HG03066 (cell line): ENCODE data around the gene WDPCP.
"Not testable (repeated sequence)": the region's sequence is repeated elsewhere in the genome, so short reads cannot be mapped to it uniquely, and the experiment has no call there.

Experiments used
- ATAC-seq: cut with Tn5 transposase; IDR thresholded peaks from one replicate; pipeline ENCODE4 v1.9.1; 2021; ENCODE audit warnings: low read depth; ENCODE audit not compliant: unreplicated experiment

The WDPCP gene

GRCh38 chr2:63465633-63466032 lies 122.6 kb downstream of the WDPCP start:
- no peak for ATAC-seq

GRCh38 chr2:63463142-63463541 lies 125.1 kb downstream of the WDPCP start:
- no peak for ATAC-seq

GRCh38 chr2:63446658-63447057 lies 141.6 kb downstream of the WDPCP start:
- ATAC-seq: no peak

DNA sequence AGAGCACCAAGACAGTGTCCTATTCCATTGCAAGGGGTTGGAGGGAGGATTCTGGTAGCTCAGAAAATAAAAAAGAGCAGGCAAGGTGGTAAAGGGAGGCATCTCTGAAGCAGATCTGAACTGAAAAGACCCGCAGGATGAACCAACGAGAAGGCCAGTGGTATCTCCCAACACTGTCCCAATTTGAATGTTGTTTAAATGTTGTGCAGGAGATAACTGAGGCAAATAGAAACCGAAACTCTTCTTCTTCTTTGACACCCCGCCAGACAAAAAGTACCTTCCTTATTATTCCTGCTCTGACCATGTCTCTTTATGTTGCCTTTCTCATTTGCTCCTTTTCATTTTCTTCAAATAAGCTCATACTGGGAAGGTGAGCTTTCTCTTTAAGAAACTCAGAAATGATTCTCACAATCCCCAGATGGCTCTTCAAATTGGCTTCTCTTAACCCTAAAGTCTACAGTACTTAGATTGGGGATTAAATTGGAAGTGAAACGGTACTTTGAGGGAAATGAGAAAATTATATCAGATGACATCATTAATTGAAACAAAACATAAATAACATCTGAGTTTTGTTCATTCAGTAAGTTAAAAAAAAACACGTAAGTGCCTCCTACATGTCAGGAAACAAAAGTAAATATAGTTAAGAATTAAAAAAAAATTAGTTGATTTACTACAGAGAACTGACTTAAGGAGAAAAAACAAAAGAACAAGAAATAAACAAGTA lies 143.6 kb downstream of the WDPCP start:
- ATAC-seq: no peak

GRCh38 chr2:63440612-63441011 lies 147.7 kb downstream of the WDPCP start:
- no peak for ATAC-seq

DNA sequence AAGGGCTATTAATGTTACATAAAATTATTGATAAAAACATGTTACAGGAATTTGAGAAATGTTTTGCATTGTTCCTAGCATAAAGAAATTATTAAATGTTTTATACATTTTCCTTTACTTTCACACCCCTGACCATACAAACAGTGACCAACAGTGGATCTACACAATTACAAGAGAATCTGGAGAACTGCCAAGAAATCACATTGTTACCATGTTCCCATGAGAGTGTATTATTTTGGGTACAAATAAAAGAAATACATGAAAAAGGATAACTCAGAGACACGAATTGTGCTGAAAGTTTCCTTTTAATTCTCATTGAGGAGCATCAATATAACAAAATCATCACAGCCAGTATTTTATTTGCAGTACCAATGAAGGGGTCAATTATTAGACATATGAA lies 150.1 kb downstream of the WDPCP start:
- no peak for ATAC-seq

DNA sequence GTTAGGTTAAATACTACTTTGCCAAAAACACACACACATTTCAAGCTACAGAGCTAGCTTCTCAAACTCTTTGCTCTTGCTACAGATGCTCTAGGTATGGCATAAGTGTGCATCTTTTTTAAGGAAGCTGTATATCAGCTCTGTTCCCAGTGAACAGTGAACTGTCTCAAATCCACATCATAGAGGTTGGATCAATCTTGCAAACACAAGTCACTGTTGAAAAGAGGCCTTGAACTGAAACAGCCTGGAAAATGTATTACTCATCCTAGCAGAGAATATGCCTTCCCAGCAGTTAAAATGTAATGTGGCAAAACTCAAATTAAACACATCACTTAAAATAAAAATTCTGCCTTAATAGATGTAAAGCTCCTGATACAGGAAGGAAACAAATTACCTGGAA lies 151.8 kb downstream of the WDPCP start:
- no peak for ATAC-seq

- ATAC-seq: no peak
Observed at GRCh38 chr2:63435070-63435469, 153.2 kb downstream of the WDPCP start.

DNA sequence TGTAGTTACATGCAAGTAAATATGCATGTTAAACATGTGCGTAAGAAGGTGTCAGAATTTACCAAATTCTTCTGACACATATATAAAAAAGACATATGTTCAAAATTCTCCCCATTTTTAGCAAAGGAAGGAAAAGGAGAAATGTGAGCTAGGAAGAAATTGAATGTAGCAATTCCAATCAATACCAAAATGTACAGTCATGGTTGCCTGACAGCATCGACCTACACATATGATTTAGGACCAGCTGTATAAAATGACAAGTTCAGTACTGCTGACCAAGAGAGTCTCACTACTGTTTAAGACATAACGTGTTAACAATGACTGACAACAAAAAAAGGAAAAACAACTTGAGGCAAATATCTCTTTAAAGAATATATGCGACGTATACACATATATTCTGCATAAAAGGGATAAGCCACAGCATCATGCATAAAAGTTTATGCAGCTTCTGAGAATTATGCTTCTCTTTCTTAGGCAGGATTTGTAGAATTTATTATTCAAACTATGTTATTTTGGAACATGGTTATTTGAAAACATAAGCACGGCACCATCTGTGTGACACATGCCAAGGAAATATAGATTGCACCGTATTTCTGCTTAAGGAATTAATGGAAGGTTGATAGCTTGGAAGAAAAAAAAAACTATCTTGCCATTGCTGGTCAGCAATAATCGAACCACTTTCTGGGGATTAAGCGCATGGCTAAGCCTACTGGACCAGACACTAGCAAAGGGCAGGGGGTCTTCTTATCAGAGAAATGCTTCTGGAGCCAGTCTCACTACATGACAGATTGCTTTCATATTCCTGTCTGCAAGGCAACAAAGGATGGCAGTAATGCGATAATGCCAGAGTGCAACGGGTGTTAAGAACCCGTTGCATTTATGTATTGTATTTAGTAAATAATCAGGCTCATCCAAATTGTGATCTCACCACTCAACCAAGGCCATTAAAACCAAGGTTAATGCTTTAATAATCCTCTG lies 154.0 kb downstream of the WDPCP start:
- ATAC-seq: no peak

DNA sequence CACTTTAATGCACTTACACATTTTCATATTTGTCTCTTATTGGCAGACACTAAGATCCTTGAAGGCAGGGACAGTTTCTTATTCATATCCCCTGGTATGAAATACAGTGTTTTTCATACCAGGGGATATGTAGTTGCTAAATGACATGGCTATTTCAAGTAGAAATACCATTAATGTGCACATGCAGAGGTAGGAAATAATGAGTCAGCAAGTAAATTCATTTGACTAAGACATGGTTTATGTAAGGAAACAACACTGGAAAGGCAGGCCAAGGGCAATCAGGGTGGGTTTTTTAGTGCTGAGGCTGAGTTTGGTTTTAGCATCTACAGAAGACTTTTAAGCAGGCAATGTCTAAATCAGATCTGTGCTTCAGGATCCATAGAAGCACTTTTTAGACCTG lies 155.9 kb downstream of the WDPCP start:
- no peak for ATAC-seq

- no peak for ATAC-seq
Observed at GRCh38 chr2:63425606-63426005, 162.7 kb downstream of the WDPCP start.

- ATAC-seq: peak; percentile 73
Observed at GRCh38 chr2:63425079-63425416, 163.2 kb downstream of the WDPCP start.

DNA sequence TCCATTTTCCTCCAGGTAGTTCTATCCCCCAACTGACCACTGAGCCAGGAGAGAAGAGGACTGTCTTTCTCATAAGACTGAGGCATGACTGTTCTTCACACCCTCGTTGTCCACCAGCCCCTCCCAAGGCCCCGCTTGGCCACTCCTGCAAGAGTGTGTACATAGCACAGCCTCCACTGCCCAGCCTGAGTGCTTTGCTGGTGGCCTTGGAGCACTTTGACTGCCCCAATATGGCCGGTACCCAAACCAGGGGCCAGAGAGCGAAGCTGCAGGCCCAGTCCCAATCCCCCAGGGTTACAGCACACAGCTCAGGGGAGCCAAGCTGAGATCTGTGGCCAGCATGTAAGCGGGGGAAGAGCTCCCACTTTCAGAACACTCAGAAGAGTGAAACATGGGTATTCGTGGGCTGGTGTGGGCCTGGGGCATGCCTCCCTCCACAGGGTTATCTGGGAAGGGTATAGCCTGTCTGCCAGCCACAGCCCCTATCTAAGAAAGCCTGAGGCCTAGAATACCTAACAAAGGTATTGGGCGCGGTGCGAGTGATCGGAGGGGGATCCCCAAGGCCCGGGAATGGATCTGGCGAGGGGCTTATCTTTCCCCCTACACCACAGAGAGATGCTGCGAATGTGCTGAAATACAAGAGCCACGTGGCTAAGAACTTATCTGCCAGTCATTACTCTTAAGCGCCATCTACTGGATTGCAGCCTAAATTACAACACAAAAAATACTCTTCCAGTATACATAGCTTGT lies 163.8 kb downstream of the WDPCP start:
- ATAC-seq: peak; percentile 13

DNA sequence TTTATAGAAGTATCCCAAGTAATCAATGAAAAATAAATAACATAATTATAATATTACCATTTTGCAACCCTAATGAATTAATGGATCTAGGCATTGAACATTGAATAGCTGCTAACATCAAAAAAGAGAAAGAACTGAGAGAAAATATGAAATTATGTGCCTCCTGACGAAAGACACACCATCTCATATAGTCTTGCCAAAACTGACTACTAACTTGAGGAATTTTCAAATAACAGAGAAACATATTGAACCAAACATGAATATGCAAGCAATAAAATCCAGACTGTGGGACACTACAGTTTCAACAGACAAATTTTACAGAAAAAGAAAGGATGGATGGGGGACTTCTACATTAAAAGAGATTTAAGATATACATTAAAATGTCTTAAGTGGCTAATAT lies 165.7 kb downstream of the WDPCP start:
- no peak for ATAC-seq

DNA sequence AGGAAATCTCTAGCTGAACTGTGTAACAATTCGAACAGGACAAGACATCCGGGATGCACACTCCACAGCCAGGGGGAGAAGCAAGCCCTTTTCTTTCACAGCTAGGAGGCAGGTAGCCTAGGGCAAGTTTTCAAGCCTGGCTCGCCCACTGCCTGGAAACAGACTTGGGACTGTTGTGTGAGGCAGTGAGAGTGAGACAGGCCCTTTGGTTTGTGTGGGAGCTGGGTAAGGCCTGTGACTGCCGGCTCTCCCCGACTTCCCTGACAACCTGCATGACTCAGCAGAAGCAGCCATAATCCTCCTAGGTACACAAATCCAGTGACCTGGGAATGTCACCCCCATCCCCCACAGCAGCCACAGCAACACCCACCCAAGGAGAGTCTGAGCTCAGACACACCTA lies 179.7 kb downstream of the WDPCP start:
- no peak for ATAC-seq

DNA sequence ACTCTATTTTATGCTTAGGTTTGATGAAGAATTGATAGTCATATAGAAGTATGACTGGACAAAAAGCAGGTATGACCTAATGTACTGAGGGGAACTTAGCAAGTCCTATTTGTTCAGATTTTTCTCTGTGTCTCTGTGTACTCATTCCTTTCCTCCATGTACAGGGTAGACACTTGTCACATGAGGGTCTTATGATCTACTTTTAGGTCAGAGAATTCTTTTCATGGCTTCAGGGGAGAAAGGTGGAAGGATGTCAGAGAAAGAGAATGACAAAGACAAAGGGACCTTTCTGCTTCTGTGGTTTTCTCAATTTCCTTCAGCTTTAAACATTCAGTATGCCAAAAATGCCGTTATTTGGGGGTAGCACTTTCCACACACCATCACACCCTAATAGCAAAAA lies 181.6 kb downstream of the WDPCP start:
- no peak for ATAC-seq

- ATAC-seq: no peak
Observed at GRCh38 chr2:63403820-63404219, 184.5 kb downstream of the WDPCP start.

DNA sequence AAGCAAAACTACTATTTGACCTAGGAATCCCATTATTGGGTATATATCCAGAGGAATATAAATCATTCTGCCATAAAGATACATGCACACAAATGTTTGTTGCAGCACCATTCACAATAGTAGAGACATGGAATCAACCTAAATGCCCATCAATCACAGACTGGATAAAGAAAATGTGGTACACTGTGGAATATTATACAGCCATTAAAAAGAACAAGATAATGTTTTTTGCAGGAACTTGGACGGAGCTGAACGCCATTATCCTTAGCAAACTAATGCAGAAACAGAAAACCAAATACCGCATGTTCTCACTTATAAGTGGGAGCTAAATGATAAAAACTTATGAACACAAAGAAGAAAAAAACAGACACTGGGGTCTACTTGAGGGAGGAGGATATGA lies 185.4 kb downstream of the WDPCP start:
- ATAC-seq: not testable (repeated sequence)

DNA sequence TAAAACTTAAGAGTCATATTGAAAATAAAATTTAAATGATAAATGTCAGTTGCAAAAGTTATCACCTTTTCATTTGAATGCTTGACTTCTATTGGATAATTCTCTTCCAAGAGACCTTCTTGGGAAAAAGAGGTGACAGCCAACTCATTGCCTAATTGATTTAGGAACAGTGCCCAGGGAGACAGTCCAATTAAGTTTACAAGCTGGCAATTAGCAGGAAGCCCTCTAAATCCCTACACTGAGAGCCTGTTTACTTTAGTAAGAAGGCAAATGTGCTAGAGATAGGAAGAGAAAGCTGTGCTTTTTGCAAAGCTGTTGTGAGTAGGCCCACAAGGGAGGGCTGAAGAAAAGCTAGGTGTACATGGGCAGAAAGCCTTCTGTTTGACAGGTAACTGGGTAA lies 189.1 kb downstream of the WDPCP start:
- no peak for ATAC-seq

DNA sequence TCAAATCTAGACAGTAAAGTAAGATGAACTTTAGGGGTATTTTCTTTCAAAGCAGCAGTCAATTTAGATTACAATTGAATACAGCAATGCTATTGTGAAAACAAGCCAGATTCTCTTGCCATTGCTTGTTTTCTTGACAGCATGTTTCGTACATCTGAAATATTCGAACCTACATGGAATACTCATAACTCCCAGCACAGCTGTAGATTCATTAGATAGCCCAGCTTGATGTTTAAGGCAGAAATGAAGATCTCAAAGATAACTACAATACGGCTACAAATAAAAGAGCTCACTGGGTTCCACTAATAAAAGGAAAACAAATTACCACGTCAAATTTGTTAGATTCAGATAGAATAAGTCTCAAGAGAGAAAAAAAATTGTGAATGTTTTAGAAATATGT lies 208.8 kb downstream of the WDPCP start:
- ATAC-seq: no peak

GRCh38 chr2:63378589-63378988 lies 209.7 kb downstream of the WDPCP start:
- no peak for ATAC-seq
